WTC11 (cell line): ENCODE data around the gene TMEM178B.

Source experiments
- ATF3 ChIP-seq: sonication (generic); formaldehyde crosslinking; conservative IDR thresholded peaks from 2 replicates; pipeline ENCODE4 v1.8.1; 2022; ENCODE audit warnings: mild to moderate bottlenecking, missing genetic modification reagents
- CBFB ChIP-seq: sonication (generic); formaldehyde crosslinking; IDR thresholded peaks from 2 replicates; pipeline ENCODE4 v1.8.1; 2022; ENCODE audit warnings: mild to moderate bottlenecking, low read depth, missing genetic modification reagents
- CREB1 ChIP-seq: sonication (generic); formaldehyde crosslinking; IDR thresholded peaks from 2 replicates; pipeline ENCODE4 v1.8.0; 2023; ENCODE audit warnings: mild to moderate bottlenecking, missing genetic modification reagents
- CTCF ChIP-seq: fragments of 200-600 bp; IDR thresholded peaks from 2 replicates; pipeline ENCODE4 v1.8.0; 2022; ENCODE audit warnings: antibody characterized with exemption
- ESRRA ChIP-seq: sonication (generic); formaldehyde crosslinking; IDR thresholded peaks from 2 replicates; pipeline ENCODE4 v1.8.1; 2022; ENCODE audit warnings: mild to moderate bottlenecking, missing genetic modification reagents, borderline replicate concordance
- GTF2I ChIP-seq: fragments of 250-450 bp; sonication (Bioruptor Pico); conservative IDR thresholded peaks from 2 replicates; pipeline ENCODE4 v1.4.0; 2021; ENCODE audit warnings: mild to moderate bottlenecking
- JUN ChIP-seq: sonication (generic); formaldehyde crosslinking; IDR thresholded peaks from 2 replicates; pipeline ENCODE4 v1.8.0; 2023; ENCODE audit warnings: mild to moderate bottlenecking, missing genetic modification reagents
- MAX ChIP-seq: sonication (generic); formaldehyde crosslinking; IDR thresholded peaks from 2 replicates; pipeline ENCODE4 v1.8.0; 2022; ENCODE audit warnings: mild to moderate bottlenecking, missing genetic modification reagents
- NFYB ChIP-seq: sonication (generic); formaldehyde crosslinking; conservative IDR thresholded peaks from 2 replicates; pipeline ENCODE4 v1.8.0; 2022; ENCODE audit warnings: low read depth, missing genetic modification reagents
- NR1H2 ChIP-seq: sonication (generic); formaldehyde crosslinking; IDR thresholded peaks from 2 replicates; pipeline ENCODE4 v1.9.0; 2021; ENCODE audit warnings: mild to moderate bottlenecking, moderate library complexity, missing genetic modification reagents
- SP1 ChIP-seq: sonication (generic); formaldehyde crosslinking; conservative IDR thresholded peaks from 2 replicates; pipeline ENCODE4 v1.8.1; 2022; ENCODE audit warnings: missing genetic modification reagents
- ZNF263 ChIP-seq: sonication (generic); formaldehyde crosslinking; IDR thresholded peaks from 2 replicates; pipeline ENCODE4 v1.8.1; 2022; ENCODE audit warnings: low read depth, mild to moderate bottlenecking, moderate library complexity, missing genetic modification reagents
- TF ChIP-seq, protein P1 (sequence below): sonication (generic); formaldehyde crosslinking; IDR thresholded peaks from 2 replicates; pipeline ENCODE4 v1.8.0; 2022; ENCODE audit warnings: mild to moderate bottlenecking, missing genetic modification reagents

- no peak for TF ChIP-seq SP1 (CRISPR knock-in tag)
- TF ChIP-seq CTCF, result no peak
- no peak for TF ChIP-seq ATF3 (CRISPR knock-in tag)
- TF ChIP-seq CREB1 (CRISPR knock-in tag), result no peak
- no peak for TF ChIP-seq NR1H2 (CRISPR knock-in tag)
- no peak for TF ChIP-seq ESRRA
- TF ChIP-seq NFYB (CRISPR knock-in tag), result no peak
- TF ChIP-seq CBFB (CRISPR knock-in tag), result no peak
- TF ChIP-seq MAX (CRISPR knock-in tag), result no peak
- TF ChIP-seq GTF2I (CRISPR knock-in tag), result no peak
- TF ChIP-seq ZNF263 (CRISPR knock-in tag), result no peak
- TF ChIP-seq, protein P1, sequence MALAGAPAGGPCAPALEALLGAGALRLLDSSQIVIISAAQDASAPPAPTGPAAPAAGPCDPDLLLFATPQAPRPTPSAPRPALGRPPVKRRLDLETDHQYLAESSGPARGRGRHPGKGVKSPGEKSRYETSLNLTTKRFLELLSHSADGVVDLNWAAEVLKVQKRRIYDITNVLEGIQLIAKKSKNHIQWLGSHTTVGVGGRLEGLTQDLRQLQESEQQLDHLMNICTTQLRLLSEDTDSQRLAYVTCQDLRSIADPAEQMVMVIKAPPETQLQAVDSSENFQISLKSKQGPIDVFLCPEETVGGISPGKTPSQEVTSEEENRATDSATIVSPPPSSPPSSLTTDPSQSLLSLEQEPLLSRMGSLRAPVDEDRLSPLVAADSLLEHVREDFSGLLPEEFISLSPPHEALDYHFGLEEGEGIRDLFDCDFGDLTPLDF, result no peak
- no peak for TF ChIP-seq JUN (CRISPR knock-in tag)
These were observed 404.0 kb downstream of the TMEM178B start for GRCh38 chr7:141477865-141478264.
